GM20000 (cell line): Measurements from ENCODE around the gene RNU6-1.
A peak's percentile ranks its signal among the peaks of the same experiment; 100 is the strongest.

ENCODE experiments used
- DNase-seq: peaks from one replicate; pipeline ENCODE4 v3.0.0; 2012; ENCODE audit warnings: low spot score
- TF ChIP-seq, protein P1 (sequence below): IDR thresholded peaks from 2 replicates; pipeline ENCODE4 v1.5.1; 2012; ENCODE audit warnings: mild to moderate bottlenecking, control low read depth; ENCODE audit errors: extremely low read depth, missing control alignments

The RNU6-1 gene

DNA sequence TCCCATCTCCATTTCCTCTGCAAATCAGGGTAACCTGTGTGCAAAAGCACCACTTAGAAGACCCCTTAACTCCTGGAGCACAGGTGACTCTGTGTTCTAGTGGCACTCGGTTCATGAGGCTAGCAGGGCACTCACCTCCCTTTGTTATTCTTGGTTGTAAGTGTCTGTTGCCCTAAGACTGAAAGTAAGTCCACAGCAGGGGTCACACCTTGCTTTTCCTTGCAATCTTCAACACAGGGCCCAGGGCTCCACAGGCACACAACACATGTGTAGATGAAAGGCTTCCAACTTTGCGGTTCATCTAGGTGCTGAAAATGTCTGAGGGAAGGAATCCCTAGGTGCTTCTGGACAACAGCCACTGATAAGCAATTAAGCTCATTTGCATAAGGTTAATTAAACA is 2.9 kb downstream of the RNU6-1 start:
- DNase-seq, result no peak
- TF ChIP-seq, protein P1, sequence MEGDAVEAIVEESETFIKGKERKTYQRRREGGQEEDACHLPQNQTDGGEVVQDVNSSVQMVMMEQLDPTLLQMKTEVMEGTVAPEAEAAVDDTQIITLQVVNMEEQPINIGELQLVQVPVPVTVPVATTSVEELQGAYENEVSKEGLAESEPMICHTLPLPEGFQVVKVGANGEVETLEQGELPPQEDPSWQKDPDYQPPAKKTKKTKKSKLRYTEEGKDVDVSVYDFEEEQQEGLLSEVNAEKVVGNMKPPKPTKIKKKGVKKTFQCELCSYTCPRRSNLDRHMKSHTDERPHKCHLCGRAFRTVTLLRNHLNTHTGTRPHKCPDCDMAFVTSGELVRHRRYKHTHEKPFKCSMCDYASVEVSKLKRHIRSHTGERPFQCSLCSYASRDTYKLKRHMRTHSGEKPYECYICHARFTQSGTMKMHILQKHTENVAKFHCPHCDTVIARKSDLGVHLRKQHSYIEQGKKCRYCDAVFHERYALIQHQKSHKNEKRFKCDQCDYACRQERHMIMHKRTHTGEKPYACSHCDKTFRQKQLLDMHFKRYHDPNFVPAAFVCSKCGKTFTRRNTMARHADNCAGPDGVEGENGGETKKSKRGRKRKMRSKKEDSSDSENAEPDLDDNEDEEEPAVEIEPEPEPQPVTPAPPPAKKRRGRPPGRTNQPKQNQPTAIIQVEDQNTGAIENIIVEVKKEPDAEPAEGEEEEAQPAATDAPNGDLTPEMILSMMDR, result no peak

DNA sequence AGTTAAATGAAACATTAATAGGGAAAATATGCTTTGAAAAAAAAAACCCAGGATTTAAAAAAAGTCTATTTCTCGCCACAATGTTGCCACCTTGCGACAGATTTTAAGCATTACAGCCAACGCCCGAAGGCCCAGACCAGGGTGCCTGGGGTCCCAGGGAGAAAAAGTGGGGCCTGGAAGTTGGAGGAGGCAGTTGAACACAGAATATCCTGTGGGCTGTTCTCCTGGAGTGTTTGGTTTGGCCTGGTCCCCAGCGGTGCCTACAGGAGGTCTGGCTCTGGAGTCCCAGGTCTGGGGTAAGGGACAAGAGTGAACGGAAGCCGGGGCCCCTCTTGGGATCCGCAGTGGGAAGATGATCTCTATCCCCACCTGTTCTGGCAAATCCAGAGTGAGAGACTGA is 3.4 kb downstream of the RNU6-1 start:
- peak; percentile 69 for DNase-seq
- TF ChIP-seq, protein P1, result peak; percentile 74

DNA sequence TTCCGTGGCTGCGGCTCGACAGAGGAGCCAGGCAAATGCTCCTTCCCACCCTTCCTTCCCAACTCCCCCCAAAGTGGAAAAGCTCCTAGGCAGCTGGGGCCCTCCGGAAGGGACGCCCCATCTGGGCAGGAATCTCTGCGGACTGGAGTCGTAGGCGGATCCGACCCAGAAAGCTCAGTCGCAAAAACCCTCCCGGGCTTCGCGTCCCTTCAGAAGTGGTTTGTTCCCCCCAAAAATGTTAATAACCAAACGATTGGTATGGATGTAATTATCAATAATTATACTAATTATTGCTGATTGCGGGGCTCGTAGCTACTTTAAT is 3.8 kb downstream of the RNU6-1 start:
- DNase-seq, result no peak

DNA sequence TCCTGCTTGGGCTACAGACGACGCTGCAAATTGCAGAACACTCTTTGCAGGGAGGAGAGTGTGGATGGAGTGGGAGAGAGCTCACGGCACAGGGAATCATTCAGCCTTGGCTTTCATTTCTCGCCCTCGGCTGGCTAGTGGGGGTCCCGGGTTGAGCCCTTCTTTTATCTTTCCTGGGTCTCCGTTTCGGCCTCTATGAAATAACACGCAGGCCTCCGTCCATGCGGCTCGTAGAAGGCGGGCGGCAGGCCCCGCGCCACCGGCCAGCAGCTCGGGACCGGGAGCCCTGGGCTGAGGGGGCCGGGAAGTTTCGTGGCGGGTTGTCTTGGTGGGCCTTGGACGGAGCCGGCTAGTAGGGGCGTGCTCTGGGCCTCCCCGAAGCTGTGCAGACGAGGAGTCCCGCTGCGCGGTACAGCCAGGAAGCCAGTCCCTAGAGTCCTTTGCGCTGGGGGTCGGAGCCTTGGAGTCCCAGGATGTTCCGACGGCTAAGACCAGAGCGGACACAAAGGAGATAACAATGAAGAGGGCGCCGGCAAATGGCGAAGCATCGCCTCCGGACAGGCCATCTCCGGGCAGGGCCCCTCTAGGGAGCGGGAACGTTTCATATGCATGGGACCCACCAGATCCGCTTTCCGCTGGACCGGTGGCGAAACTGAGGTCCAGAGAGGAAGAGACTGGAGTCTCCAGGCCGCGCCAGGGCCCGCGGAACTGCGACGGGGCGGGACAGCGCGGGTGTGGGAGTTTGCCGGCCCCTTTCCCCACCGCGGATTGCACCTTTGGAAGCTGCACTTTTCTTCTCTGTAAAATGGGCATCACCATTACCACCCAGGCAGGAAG is 4.3 kb downstream of the RNU6-1 start:
- DNase-seq, result no peak
- TF ChIP-seq, protein P1, result no peak

More for the DNA sequence above, 3.8 kb downstream of the RNU6-1 start:
- TF ChIP-seq, protein P1, result no peak

DNA sequence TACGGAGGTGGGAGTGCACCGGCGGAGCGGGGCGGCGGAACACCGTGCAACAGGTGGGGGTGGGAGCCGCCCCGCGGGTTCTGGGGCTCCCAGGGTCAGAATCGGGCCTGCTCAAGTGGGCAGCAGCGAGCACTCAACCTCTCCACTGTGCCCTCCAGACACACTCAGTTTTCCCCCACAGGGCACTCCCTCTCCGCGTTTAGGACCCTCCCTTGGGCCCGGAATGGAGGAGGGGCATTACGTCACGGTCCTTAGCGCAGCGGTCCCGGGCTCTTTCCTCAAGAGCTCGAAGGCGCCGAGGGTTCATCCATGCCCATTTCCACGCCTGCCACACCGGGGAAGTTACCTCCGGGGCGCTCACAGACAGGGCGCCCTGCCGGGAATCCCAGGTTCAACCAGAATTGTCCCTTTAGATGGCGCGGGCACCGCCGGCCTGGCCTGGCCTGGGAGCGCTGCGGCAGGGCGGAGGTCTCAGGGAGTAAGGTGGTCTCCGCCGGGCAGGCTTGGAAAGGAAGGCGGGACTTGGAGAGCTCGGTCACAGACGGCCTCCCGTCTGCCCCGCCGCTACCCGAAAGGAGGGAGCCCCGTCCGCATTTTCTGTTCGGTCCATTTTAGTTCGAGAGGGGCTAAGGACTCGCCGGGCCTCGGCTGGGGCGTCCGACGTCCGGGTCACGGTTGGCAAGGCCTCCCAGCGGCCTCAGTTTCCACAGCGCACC is 5.1 kb downstream of the RNU6-1 start:
- TF ChIP-seq, protein P1, result no peak

DNA sequence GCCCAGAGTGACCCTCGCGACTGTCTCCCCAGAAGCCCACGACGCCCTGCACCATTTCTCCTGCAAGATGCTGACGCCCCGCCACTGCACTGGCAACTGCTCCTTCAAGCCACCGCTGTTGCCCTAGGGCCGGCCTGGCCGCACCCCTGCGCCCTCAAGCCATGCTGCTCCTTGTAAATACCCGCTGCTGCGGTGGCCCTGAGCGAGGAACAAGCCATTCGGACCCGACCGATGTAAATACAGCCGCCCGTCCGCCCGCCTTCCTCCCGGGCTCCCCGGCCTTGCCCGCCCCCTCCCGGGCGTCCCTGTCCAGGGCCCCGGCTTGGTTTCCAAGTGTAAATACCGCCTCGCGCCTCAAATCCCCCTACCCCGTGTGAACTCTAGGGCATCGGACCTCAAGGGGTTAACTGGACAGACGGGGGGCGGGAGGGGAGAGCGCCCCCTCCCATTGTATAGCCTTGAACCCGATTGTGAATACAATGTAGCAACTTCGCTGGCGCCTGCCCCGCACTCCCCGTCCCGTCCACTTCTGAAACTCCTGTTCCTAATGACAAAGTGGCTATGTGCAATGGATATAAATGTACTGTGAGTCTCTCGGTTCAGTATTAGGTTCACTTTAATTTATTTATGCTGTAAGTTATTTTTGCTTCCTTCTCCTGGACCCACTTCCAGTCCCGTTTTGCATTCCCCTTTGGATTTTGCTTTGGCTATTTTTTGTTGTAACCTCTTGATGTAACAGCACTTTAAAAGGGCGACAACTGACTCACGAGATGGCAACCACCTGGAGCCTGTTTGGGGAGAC is 5.9 kb downstream of the RNU6-1 start:
- DNase-seq, result peak; percentile 83
- TF ChIP-seq, protein P1, result peak; percentile 59

More for the DNA sequence above, 5.1 kb downstream of the RNU6-1 start:
- no peak for DNase-seq
